Stimulated activated CD8-positive, alpha-beta memory T cell treated with anti-CD3 and anti-CD28 coated beads, Interleukin-15, amount 100 ng/mL, for 1 hour (primary cell): ENCODE results near the gene LYSMD1.

Experiments used
- DNase-seq: peaks from one replicate; pipeline ENCODE4 v3.0.0-alpha.2; 2020; ENCODE audit warnings: low read depth

The LYSMD1 gene

DNA sequence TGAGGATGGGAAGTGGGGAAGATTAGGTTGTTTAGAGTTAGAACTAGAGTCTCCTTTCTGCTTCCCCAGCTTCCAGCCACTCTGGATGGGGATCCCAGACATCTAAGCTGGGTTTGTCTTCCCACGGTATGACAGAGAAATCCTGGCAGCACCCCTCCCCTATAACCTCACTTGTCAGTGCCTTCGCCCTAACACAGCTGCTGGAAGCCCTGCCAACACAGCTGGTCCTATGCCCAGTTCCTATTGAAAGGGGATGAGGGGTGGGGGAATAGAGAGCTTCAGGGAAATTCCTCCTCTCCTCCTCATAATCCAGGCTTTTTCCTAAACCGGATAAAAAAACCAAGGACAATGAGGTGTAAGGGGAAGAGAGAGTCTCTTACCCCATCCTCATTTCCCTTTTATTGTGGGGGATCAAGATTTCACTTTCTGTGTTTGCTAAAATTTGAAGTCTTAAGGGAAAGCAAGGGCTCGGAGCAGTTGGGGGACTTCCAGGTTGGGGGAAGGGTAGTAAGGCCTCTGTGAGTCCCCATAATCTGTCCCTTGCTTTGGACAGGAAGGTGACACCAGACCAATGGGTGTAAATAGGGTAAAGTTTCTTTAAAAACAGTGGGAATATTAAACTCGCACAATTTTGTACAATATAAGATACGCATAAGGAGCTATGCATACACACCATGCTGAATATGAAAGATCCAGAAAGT lies 9.5 kb upstream of the LYSMD1 start:
- DNase-seq = no peak

DNA sequence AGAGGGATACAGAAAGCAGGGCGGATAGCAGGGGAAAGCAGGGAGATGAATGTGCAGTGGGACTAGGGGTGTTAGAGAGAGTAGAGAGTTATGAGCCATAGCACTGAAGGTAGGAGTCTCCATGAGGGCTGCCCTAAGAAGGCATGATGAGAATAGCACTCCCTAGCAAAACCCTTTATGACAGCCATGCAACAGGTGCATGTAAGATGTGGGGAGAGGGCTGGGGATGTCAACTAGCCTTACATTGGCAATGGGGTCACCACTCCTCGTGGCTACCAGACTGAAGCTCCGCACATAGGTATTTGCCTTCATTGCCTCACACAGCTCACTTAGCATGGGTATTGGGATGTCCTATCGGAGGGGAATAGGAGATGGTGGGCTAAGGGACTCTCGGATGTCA lies 5.5 kb upstream of the LYSMD1 start:
- DNase-seq = no peak

DNA sequence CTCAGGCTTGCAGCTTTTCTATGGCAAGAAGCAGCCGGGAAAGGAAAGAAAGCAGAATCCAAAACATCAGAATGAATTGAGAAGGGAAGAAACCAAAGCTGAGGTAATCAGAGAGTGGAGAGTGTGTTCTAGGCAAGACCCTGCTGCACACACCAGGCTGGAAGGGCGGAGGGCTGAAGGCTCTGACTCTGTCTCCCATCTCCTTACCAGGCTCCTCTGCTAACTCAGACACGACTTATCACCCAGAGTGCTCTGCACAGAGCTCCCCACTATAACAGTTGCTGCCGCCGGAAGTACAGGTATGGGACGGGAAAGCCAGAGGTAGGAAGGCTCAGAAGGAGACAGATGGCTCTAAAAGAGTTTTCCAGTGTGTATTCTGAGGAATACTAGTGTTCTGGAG lies 1.4 kb upstream of the LYSMD1 start:
- no peak for DNase-seq

DNA sequence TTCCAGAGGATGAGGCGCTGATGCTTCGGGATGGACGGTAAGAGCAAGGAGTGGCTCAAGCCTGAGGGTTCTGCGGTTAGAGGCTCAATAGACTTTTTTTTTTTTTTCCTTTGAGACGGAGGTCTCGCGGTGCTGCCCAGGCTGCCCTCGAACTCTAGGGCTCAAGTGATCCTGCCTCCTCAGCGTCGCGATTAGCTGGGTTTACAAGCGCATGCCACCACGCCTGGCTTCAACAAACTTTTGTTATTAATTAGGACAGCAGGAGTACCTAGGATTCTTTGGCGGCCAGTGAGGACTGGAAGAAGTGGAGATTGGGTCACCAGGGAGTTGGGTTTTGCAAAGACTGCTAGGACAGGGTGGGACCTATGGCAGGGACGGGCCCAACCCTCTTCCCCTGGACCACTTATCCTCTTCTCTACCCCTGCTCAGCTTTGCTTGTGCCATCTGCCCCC lies 829 bp upstream of the LYSMD1 start:
- no peak for DNase-seq

DNA sequence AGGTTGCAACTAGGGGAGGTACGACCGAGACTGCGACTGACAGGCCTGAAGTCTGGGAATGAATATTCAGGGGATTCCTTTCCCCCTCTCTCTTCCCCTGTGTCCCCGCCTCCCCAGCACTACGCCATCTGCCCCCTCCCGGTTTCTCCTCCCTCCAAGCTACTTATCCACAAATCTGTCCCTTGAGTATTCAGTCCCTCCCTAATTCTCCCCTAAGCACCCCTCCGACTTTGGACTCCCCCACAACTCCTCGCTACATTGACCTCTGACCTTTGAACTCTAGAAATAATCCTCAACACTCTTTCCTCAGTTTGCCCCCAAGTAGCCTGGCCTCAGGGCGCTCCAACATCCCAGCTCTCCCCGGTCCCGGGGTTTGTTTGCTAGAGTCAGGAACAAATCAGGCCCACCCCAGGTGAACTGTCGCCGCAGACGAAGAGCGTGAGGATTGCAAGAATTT lies 393 bp downstream of the LYSMD1 start:
- no peak for DNase-seq

DNA sequence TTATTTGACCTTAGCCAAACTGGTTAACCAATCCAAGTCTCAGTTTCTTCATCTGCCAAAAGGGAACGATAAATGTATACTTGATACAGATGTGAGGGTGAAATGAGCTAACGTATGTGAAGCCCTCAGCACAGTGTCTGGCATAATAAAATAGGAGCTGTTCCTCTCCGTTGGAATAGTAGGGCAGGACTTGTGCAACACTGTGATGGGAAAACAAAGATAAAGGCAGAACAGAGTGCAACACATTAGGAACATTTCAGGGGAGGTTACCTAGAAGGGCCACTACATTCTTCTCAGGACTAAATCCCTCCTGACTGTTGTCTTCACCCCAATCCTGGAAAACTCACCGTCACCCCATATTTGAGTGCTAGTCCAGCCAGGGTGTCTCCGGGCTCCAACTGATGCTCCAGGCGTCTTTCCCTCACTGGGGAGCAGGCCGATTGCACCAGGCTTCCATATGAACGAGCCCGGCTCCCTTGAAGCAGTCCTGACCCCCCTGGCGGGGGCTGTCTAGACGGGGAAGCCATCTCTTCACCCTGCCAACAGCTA lies 896 bp downstream of the LYSMD1 start:
- DNase-seq = no peak

DNA sequence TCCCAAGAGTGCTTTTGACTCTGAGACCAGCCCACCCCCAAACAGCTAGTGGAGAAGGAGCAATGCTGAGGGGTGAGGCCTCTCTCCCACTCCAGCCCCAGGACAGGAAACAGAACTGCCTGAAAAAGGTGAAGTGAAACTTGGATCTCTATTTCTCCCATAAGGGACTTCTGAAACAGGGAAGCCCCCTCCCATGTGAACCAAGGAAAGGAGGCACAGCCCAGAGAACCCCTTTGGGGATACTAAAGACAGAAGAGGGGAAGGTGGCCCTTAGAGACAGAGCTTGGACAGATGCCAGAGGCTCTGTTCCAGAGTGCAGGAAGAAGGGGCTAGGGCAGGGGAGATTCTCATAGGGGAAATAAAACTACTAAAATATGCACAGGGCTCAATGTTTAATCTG lies 6.3 kb downstream of the LYSMD1 start:
- no peak for DNase-seq

DNA sequence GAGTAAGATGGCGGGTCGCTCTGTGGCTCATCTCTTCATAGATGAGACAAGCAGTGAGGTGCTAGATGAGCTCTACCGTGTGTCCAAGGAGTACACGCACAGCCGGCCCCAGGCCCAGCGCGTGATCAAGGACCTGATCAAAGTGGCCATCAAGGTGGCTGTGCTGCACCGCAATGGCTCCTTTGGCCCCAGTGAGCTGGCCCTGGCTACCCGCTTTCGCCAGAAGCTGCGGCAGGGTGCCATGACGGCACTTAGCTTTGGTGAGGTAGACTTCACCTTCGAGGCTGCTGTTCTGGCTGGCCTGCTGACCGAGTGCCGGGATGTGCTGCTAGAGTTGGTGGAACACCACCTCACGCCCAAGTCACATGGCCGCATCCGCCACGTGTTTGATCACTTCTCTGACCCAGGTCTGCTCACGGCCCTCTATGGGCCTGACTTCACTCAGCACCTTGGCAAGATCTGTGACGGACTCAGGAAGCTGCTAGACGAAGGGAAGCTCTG lies 6.9 kb downstream of the LYSMD1 start:
- no peak for DNase-seq

DNA sequence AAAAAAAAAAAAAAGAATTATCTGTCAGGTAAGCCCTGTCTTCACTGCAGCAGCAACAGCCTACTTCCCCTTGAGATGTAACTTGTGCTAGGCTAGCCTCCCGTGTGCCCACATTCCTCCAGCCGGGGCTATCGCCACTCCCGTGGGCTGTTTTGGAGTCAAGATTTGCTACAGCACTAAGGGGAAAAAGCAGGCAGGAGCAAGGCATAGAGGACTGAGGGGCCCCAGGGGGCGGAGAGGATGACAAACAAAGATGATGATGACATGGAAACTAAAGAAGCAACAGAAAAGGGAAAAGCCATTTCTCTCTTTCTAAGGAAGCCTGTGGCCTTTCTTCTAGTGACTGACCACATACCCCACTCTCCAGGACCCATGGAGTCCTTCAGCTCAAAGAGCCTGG lies 7.4 kb downstream of the LYSMD1 start:
- DNase-seq = no peak

DNA sequence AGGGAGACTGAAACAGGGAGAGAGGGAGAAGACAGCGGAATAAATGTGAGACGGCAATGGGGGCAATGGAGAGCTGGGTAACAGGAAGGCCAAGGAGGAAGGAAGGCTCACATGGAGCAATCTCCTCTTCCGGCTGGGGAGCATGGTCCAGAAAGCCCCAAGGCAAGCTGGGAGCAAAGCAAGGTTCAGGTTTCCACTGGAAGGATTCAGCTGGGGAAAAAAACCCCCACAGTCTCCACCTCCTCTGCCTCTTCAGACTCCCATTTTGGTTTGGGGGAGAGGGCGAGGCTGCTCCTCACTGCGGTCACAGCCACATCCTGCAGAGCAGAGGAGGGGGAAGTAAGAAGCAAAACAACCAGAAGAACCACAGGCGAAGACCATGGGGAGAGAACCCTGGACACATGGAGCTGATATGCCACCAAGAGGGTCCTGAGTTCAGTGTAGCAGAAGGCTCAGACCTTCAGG lies 8.6 kb downstream of the LYSMD1 start:
- DNase-seq = peak; percentile 20

DNA sequence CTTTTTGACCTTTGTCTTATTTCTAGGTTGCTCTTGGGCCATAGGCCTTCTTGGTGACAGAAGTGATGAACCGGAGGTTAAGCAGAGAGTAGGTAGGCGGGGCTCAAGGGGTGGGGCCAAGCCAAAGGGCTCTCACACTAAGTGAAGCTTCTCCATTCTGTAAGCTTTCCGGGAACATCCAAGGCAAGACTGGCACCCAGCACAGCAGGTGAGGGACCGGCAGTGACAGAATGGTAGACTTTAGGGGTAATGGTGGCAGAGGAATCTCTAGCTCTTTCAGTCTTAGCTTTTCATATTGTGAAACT lies 9.2 kb downstream of the LYSMD1 start, which contains the start of gene TNFAIP8L2:
Gene TNFAIP8L2 (plus strand): TSS at position 135 of the 305 bp plus-strand sequence. CDS start 2,049 bp downstream, outside the sequence.
- DNase-seq = peak; percentile 64

DNA sequence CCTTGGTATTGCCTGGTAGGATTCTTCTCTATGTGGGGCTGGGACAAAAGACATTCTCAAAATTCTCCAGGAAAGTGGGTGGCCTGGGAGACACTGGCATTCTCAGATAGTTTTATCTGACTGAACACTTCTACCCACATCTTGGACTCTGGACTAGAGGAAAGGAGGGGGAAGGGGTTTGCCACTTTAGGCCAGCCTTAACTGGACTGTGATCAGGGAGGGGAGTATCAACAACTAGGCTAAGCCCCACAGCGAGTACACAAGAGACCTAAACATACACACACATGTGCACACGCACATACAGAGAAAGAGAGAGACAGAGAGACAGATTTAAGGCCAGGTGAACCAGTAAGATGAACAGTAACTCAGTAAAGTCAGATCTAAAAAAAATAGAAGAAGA lies 18.0 kb downstream of the LYSMD1 start:
- DNase-seq = no peak

DNA sequence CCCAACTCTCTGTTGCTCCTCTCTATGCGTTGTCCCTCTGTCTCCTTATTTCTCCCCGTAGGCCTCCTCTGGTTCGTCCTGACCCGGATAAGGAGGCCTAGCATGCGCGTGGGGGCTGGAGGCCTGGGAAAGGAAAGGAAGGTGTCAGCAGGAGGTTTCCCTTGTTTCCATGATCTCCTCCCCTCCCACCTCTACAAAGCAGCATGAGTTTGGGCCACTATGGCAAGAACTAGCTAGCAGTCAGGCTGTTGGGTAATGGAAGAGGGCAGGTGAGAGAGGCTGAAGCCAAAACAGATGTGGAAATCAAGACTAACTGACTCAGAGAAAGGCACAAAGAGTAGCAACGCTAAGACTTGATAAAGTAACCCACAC lies 18.6 kb downstream of the LYSMD1 start:
- no peak for DNase-seq

DNA sequence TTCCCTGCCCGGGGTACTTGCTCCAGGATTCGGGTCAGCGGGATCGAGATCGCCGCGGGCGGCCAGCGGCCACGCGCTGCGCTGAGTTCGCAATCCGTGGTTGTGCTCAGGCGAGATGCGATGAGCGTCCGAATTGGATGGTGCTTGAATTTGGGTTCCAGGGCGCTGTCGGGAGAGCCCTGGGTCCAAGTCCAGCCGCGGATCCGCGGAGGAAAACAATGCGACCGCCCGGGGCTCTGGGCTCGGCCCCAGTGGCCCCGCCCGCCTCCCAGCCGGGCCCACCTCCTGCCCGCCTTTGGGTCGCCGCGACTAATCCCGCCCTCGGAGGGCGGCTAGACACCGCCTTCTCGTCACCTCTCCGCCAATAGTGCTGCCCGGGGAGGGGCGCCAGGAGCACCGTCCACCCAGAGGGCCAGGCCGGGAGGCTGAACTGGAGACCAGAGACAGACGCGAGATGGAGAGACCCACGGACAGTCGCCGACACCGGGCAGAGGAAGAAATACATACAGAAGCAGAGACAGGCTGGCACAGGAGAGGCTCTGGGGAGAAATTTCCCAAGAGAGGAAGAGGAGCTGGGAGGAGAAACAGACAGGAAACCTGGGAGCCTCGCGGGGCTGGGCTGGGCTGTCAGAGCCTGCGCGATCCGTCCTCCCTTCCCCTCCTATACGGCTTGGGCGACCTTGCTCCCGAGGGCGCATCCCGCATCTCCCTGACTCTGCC lies 19.1 kb downstream of the LYSMD1 start, which contains the start of gene SEMA6C:
Gene SEMA6C (minus strand): TSS at position 220 of the 720 bp plus-strand sequence. CDS start 4,010 bp downstream, outside the sequence.
- peak; percentile 72 for DNase-seq

DNA sequence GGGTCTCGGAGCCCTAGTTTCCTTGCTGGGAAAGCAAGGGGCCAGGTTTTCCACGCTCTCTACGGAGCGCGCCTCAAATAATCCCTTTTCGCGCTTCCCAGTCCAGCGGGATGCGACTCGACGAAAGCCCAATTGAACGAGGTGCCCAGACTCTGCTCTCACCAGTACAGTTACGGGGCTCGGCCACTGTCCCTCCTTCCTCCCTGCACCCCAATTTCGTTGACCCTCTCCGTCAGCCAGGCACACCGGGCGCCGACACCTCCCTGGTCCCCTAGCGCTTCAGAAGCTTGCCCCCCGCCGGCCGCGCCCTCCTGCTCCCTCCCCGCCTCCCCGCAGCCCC lies 19.7 kb downstream of the LYSMD1 start:
- DNase-seq = no peak

DNA sequence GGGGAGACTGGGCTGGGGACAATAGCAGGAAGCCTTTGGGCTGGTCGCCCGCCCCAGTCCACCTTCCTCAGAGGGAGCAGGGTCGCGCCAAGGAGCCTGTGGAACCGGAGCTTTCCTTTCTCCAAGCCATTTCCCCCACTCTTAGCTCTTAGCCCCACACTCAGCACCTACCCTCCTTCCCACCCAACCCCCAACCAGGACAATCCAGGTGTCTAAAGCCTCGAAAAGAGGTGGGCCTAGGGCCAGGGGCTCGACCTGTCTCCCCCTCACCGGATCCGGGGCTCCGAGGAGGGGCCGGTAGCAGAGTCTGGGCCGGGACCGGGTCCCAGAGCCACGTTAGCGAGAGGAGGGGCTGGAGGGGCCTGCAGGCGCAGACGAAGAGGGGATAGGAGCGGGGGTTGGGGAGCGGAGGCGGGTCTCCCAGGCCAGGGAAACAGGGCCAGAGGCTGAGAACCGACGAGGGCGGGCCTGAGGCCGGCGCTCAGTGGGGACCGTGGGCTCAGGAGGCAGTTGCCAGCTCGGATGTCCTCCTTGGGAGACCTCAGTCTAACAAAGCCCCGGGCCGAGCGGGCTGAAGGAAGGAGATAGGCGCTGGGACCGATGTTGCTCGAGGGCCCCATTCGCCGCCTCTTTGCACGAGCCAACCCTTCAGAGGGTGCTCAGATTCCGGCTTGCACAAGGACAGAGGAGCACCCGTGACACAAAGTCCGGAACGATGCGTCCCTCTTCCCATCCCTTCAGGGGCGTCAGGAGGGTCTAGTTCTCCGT lies 20.2 kb downstream of the LYSMD1 start:
- no peak for DNase-seq

DNA sequence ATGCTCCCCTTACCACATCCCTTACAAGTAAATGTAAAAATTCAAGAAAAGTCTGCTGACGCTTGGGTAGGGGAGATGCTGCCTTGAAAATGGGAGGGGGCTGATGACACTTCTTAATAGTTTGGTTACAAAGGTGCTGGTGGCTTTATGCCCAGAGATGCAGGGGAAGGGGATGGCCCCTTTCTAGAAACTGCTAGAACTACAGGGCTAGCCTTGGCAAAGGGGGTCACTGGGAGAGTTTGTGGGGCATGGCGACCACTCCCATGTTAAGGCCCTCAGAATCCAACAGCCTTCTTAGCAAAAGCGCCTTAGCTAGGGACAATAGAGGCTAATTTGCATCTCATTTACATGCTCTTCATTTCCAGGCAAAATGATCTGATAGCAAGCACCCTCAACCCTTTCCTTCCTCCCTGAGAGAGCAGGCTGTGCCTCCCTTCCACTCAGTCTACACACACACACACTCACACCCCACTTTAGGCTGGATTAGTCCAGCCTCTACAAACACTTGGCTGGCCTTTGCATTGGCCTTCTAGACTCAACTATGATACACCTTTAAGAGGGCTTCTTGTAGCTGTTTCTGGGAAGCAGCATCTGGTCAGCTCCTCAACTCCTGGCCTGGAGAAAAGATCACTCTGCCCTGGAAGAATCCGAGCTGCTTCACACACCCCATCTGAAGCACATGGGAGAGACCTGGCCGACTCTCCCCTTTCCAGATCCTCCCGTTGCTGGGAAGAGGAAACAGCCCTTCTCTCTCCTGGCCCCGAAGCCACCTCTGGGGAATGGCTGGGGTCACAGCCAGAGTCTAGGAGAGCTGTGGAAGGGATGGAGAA lies 21.0 kb downstream of the LYSMD1 start:
- DNase-seq = no peak

DNA sequence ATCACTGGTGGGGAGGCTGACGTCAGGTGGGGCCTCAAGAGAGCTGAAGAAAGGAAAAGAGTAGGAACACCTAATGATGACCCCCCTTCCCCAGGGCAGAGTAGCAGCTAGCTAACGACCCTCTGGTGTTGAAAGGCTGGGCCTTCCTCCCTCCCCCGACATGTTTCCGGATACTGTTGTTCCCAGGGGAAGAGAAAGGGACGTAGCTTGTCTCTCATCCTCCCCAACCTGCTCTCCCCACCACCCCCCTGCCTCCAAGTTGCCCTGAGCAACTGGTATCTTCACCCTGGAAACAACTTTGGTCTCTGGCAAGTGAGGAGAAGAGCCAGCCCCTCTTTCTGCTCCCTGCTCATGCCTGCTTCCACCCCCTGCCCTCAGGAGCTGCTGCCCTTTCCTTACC lies 21.7 kb downstream of the LYSMD1 start:
- DNase-seq = no peak

DNA sequence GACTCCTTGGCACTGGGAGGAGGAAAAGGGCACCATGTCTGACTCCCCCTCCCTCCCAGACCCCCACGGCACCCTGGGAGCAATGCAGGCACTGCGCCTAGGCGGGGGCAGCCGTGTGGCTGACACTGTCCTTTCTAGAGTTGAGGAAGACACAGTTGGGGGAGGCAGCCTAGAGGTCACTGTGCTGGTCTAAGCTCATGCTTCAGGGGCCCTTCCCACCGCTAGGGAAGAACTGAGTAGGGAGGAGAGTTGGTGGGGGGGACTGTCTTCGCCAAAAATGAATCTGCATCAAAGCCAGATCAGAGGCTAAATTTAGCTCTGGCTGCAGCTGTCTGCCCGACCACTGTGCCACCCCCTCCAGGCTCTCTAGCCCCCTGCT lies 22.7 kb downstream of the LYSMD1 start:
- DNase-seq = no peak

DNA sequence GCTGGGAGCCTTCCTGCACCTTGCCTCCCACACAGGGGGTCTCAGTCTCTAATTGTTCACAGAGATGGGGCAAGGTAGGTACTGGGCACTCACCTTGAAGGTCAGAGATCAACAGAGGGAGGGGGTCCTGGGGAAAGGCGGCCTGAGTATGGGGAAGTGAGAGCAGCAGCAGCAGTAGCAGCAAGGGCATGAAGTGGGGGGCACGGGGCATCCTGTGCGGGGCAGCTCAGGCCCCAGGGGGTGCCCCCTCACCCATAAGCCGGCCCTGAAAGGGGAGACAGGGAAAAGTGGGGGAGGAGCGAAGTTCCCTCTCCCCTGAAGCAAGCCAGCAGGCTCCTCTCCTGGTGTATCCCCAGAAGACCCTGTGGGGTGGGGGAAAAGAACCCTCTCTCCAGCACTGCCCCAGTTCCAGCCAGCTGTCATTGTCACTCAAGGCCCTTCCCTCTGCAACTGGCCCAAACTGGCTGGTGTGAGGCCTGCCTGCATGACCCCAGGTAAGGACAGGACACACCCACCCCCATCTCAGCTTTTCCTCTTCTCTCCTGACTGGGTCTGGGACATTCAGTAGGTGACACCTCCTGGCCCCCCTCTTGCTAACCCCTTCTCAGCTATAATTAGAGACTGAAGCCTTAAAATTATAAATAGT lies 23.2 kb downstream of the LYSMD1 start:
- no peak for DNase-seq

DNA sequence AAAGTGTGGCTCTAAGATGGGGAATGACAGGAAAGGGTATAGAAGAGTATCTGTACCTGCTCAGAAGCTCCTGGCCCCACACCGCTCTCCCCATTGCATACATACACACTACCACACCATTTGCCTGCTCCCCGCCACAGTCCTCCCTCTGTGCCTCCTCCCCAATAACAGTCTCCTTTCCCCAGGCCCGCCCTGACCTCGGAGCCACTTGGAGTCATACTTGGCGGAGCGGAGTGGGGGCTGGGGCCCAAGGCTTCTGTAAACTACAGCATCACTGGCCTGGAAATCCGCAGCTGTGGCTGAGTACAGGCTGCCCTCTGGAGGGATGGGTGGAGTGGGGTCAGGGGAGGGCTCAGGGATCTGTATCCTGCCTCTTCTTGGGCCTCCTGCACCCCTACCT lies 27.9 kb downstream of the LYSMD1 start:
- no peak for DNase-seq
